Sigmoid colon (tissue), 7 donors: ENCODE data around the gene SRRM4. TPM values are rescaled to one million over a fixed set of nuclear protein-coding genes. Genes with fewer than 3 reads are reported as not detected.

Source experiments
- DNase-seq: peaks from one replicate; pipeline ENCODE4 v3.0.0-alpha.2; 2019
- H3K27ac ChIP-seq, 4 donors: fragments of 200-600 bp; sonication (generic); one replicate each; pipeline ENCODE4 v1.5.1; 2016 to 2019; ENCODE audit warnings: mild to moderate bottlenecking in 1 of 4
- H3K27me3 ChIP-seq, 3 donors: fragments of 200-600 bp; sonication (generic); one replicate each; pipeline ENCODE4 v1.5.1; 2019; ENCODE audit warnings: mild to moderate bottlenecking in 1 of 3
- H3K36me3 ChIP-seq, 4 donors: fragments of 200-600 bp; sonication (generic); one replicate each; pipeline ENCODE4 v1.5.1; 2016 to 2019
- H3K4me1 ChIP-seq, 4 donors: fragments of 200-600 bp; sonication (generic); one replicate each; pipeline ENCODE4 v1.5.1; 2017 to 2019
- H3K4me3 ChIP-seq, 4 donors: fragments of 200-600 bp; sonication (generic); one replicate each; pipeline ENCODE4 v1.5.1; 2017 to 2019; ENCODE audit warnings: mild to moderate bottlenecking in 2 of 4, moderate library complexity in 1 of 4
- H3K9me3 ChIP-seq, 4 donors: fragments of 200-600 bp in 3 of 4; sonication (generic) in 3 of 4; one replicate each; pipeline versions ENCODE4 v1.5.1 to v1.6.1; 2013 to 2019
- EP300 ChIP-seq, 4 donors: sonication (generic); formaldehyde crosslinking; IDR thresholded peaks; one replicate each; pipeline ENCODE4 v1.6.1; 2017; ENCODE audit warnings: antibody characterized with exemption in 4 of 4
- POLR2A ChIP-seq, 2 donors: fragments of 450-650 bp; IDR thresholded peaks; one replicate each; pipeline ENCODE4 v1.6.1; 2016; ENCODE audit warnings: antibody characterized with exemption in 2 of 2, mild to moderate bottlenecking in 2 of 2, moderate library complexity in 2 of 2
- POLR2AphosphoS5 ChIP-seq, 4 donors: sonication (generic); formaldehyde crosslinking; IDR thresholded peaks; one replicate each; pipeline ENCODE4 v1.6.1; 2017; ENCODE audit warnings: antibody characterized with exemption in 4 of 4
- WGBS, 2 donors: extraction: QIAGEN DNeasy Blood & Tissue Kit; methylation state at CpG; one replicate each; pipeline ENCODE4 v1.1.7; 2013; 5-methylcytosine and 5-hydroxymethylcytosine counted together
- intact Hi-C: fragments of 100-400 bp; cut with DNase I; formaldehyde crosslinking; loops from one replicate; pipeline ENCODE4 v1.15.1; 2023
- polyA plus RNA-seq, 3 donors: library from polyadenylated mRNA; stranded (reverse); fragments of 200-250 nt; gene quantifications; one replicate each; pipeline ENCODE4 v1.2.3, GENCODE V29; 2013
- total RNA-seq, 4 donors: library from RNA; depleted of rRNA; stranded (reverse); fragments of >200 nt; gene quantifications; one replicate each; pipeline ENCODE4 v1.1.0, GENCODE V29; 2016
- TF ChIP-seq, protein P1 (sequence below), 4 experiments: fragments of 450-650 bp in 3 of 4; fragments of 200-600 bp in 1 of 4; IDR thresholded peaks; one replicate each; pipeline ENCODE4 v1.5.1; 2016 to 2019; ENCODE audit warnings: antibody characterized with exemption in 4 of 4, mild to moderate bottlenecking in 3 of 4, moderate library complexity in 2 of 4
- donor health status: healthy with polysubstance abuse.
- donor health status: Bipolar disorder and iron deficiency.
- donor health status: healthy.

The SRRM4 gene
- total and polyA plus RNA-seq, 7 donors = under 0.01 to 0.14 (median 0.07) TPM; not detected in 4

DNA sequence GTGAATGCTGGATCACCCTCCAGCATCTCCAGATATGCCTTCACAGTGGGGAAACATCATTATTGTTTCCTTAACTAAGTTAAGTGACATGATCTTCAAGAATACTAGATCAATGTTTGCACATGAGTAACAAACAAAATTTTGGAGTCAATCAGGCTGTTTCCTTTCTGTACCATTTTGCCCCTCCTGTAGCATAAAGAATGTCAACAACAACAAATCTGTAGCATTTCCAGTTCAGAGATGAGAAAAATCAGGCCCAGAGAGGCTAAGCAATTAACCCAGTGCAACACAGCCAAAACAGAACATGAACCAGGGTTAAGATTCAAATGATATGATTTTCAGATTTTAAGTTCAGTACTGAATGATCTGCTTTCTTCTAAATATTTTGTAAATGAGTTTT lies 31.7 kb downstream of the SRRM4 start:
- H3K36me3 ChIP-seq = no peaks in the 10 kb centered on the region
- H3K4me1 ChIP-seq = no peaks in the 10 kb centered on the region
- no peak overlapping the region for H3K27ac ChIP-seq
- H3K4me3 ChIP-seq = no peak overlapping the region
- H3K27me3 ChIP-seq = peaks cover 4 to 48% (median 19%) of the 10 kb centered on the region in 3 donors
- TF ChIP-seq, protein P1, sequence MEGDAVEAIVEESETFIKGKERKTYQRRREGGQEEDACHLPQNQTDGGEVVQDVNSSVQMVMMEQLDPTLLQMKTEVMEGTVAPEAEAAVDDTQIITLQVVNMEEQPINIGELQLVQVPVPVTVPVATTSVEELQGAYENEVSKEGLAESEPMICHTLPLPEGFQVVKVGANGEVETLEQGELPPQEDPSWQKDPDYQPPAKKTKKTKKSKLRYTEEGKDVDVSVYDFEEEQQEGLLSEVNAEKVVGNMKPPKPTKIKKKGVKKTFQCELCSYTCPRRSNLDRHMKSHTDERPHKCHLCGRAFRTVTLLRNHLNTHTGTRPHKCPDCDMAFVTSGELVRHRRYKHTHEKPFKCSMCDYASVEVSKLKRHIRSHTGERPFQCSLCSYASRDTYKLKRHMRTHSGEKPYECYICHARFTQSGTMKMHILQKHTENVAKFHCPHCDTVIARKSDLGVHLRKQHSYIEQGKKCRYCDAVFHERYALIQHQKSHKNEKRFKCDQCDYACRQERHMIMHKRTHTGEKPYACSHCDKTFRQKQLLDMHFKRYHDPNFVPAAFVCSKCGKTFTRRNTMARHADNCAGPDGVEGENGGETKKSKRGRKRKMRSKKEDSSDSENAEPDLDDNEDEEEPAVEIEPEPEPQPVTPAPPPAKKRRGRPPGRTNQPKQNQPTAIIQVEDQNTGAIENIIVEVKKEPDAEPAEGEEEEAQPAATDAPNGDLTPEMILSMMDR (IDR thresholded peaks at IDR 0.05) = no peak
- TF ChIP-seq POLR2A (IDR thresholded peaks at IDR 0.05) = no peak
- no peak for TF ChIP-seq EP300 (IDR thresholded peaks at IDR 0.05)
- TF ChIP-seq POLR2AphosphoS5 (IDR thresholded peaks at IDR 0.05) = no peak
- peaks cover 0 to 8% (median 1%) of the 10 kb centered on the region in 4 donors for H3K9me3 ChIP-seq
- intact Hi-C loops = no loop called here
- DNase-seq = no peak

DNA sequence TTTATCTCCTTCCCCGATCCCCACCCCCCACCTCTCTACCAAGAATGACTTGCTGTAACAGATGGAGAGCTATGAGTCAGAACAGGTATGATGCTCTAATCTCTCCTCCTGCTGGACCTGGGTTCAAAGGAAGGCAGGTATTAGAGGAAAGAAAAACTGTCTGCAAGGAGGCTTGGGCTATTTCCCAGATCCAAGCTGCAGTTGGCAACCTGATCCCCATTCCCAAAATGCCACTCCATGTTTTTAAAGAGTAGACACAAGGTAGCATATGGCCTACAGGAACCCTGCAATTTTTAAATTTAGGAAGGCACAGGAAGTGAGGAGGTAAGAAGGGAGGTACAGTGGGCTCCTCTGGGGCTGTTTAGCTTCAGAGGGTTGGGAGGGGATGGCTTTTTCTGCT lies 33.0 kb downstream of the SRRM4 start:
- H3K9me3 ChIP-seq = peaks cover 0 to 8% (median 1%) of the 10 kb centered on the region in 4 donors
- no peak overlapping the region for H3K4me3 ChIP-seq
- intact Hi-C loops = no loop called here
- H3K27ac ChIP-seq = no peak overlapping the region
- peaks cover 0 to 41% (median 8%) of the 10 kb centered on the region in 3 donors for H3K27me3 ChIP-seq
- no peaks in the 10 kb centered on the region for H3K4me1 ChIP-seq
- no peak for DNase-seq
- no peaks in the 10 kb centered on the region for H3K36me3 ChIP-seq
- 90 to 93% methylated on average over 1 of the region's 1 CpG for WGBS, 2 donors
- TF ChIP-seq, protein P1 (IDR thresholded peaks at IDR 0.05) = no peak
- TF ChIP-seq POLR2AphosphoS5 (IDR thresholded peaks at IDR 0.05) (no peak), POLR2A (IDR thresholded peaks at IDR 0.05) (no peak), EP300 (IDR thresholded peaks at IDR 0.05) (no peak)

DNA sequence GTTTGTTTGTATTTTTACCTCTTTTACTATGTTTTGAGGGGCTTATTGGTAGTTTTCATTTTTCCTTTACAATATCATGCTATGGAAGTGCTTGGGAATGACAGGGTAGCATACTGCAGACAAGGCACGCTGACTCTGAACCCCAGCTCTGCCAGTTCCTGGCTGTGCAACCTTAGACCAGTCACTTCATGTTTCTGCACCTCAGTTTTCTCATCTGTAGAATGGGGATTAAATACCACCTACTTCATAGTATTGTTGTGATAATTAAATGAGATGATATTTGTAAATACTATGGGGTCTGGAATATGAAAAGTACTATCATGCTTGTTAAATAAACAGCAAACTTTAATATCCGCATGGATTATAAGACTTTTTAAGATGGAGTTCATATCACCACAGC lies 35.4 kb downstream of the SRRM4 start:
- no peak overlapping the region for H3K27ac ChIP-seq
- 47 to 50% methylated on average over 2 of the region's 2 CpGs for WGBS, 2 donors

DNA sequence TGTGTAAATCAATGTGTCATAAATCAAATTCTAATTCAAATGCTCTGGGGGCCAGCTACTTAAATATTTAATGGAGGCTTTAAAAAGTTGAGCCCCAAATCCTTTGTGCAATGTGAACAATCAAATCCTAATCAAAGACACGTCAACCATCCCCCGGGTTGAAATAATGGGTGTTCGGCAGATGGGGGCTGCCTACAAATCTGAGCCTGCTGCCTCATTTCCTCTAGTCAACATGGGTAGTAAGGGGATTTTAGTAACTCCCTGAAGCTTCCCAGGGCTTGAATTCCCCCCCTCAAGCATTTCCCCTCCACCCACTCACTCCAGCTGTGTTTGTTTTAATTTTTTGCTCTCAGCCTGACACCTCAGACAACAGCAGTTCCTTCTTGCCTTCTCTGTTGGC lies 37.8 kb downstream of the SRRM4 start:
- Histone ChIP-seq H3K9me3 (no peaks in the 10 kb centered on the region), H3K36me3 (no peaks in the 10 kb centered on the region), H3K4me3 (no peak overlapping the region), H3K4me1 (no peaks in the 10 kb centered on the region), H3K27ac (no peak overlapping the region), H3K27me3 (peaks cover 0 to 51% (median 10%) of the 10 kb centered on the region in 3 donors)
- WGBS, 2 donors = 20 to 49% methylated on average over 3 of the region's 3 CpGs
- intact Hi-C loops = no loop called here
- no peak for DNase-seq
- TF ChIP-seq EP300 (IDR thresholded peaks at IDR 0.05) (no peak), POLR2A (IDR thresholded peaks at IDR 0.05) (no peak), POLR2AphosphoS5 (IDR thresholded peaks at IDR 0.05) (no peak)
- TF ChIP-seq, protein P1 (IDR thresholded peaks at IDR 0.05) = no peak

More for the DNA sequence above, 35.4 kb downstream of the SRRM4 start:
- TF ChIP-seq POLR2AphosphoS5 (IDR thresholded peaks at IDR 0.05) = no peak
- TF ChIP-seq, protein P1 (IDR thresholded peaks at IDR 0.05) = no peak
- TF ChIP-seq POLR2A (IDR thresholded peaks at IDR 0.05) = no peak
- no peak for TF ChIP-seq EP300 (IDR thresholded peaks at IDR 0.05)
- Histone ChIP-seq H3K36me3 (no peaks in the 10 kb centered on the region), H3K4me1 (no peaks in the 10 kb centered on the region), H3K9me3 (peaks cover 0 to 2% (median 0%) of the 10 kb centered on the region in 4 donors), H3K4me3 (no peak overlapping the region), H3K27me3 (peaks cover 0 to 54% (median 10%) of the 10 kb centered on the region in 3 donors)
- DNase-seq = no peak
- intact Hi-C loops = no loop called here
